H1 (cell line): Measurements from ENCODE around the gene THG1L. TPM values are rescaled to one million over a fixed set of nuclear protein-coding genes. Genes with fewer than 3 reads are reported as not detected.

ENCODE experiments used
- CTCF ChIA-PET: fragments of 300-600 bp; sonication (Branson Sonifier 250); formaldehyde crosslinking; loops from one replicate; lab custom pipeline; 2021; ENCODE audit not compliant: partially characterized antibody; lab: Charles Lee
- POLR2A ChIA-PET: fragments of 300-600 bp; sonication (Branson Sonifier 250); formaldehyde crosslinking; loops from one replicate; lab custom pipeline; 2021; ENCODE audit warnings: inconsistent platforms; ENCODE audit not compliant: partially characterized antibody; lab: Charles Lee
- DNase-seq, 2 experiments: peaks; one replicate each; pipeline versions ENCODE4 v3.0.0 to v3.0.0-alpha.2; 2010 to 2022; ENCODE audit warnings: low spot score in 2 of 2, low read depth in 1 of 2, mixed read lengths in 1 of 2
- FAIRE-seq: peaks from 2 replicates; lab custom pipeline; 2011; peaks lifted over from hg19 to GRCh38; lab: Jason Lieb, UNC
- H2AFZ ChIP-seq: 2 replicates; pipeline ENCODE4 v1.8.1; 2012; ENCODE audit warnings: low read length, inconsistent platforms
- H2AK5ac ChIP-seq: 2 replicates; pipeline ENCODE4 v1.6.1; 2013; ENCODE audit warnings: low read depth, low read length
- H2BK120ac ChIP-seq: replicated peaks from 2 replicates; pipeline ENCODE3; 2013; ENCODE audit warnings: low read depth, low read length, inconsistent platforms
- H2BK12ac ChIP-seq: 2 replicates; pipeline ENCODE4 v1.6.1; 2013; ENCODE audit warnings: low read depth, low read length
- H2BK15ac ChIP-seq: 2 replicates; pipeline ENCODE4 v1.6.1; 2013; ENCODE audit warnings: low read length
- H2BK20ac ChIP-seq: 2 replicates; pipeline ENCODE4 v1.6.1; 2013; ENCODE audit warnings: low read length
- H2BK5ac ChIP-seq: 2 replicates; pipeline ENCODE4 v1.6.1; 2013; ENCODE audit warnings: low read depth, low read length
- H3K14ac ChIP-seq: 2 replicates; pipeline ENCODE4 v1.6.1; 2013; ENCODE audit warnings: inconsistent platforms; ENCODE audit not compliant: insufficient read length
- H3K18ac ChIP-seq: 2 replicates; pipeline ENCODE4 v1.6.1; 2013; ENCODE audit warnings: low read length; ENCODE audit errors: extremely low read depth
- H3K23ac ChIP-seq: 2 replicates; pipeline ENCODE4 v1.6.1; 2013; ENCODE audit warnings: inconsistent platforms; ENCODE audit not compliant: insufficient read length
- H3K23me2 ChIP-seq: 2 replicates; pipeline ENCODE4 v1.6.1; 2013; ENCODE audit warnings: low read depth, low read length
- H3K27ac ChIP-seq: 2 replicates; pipeline ENCODE4 v1.6.1; 2011; ENCODE audit warnings: low read depth, low read length, inconsistent platforms
- H3K27me3 ChIP-seq, 4 experiments: replicated peaks in 1 of 4; 1 replicate in 1 of 4; 2 replicates in 3 of 4; pipeline versions ENCODE4 v1.6.1 to v1.8.1; 2011 to 2013; ENCODE audit warnings: low read length in 3 of 4, mild to moderate bottlenecking in 3 of 4, inconsistent platforms in 2 of 4, mixed read lengths in 2 of 4, moderate library complexity in 1 of 4; ENCODE audit not compliant: control insufficient read depth in 3 of 4, insufficient read depth in 3 of 4; ENCODE audit errors: extremely low read depth in 1 of 4
- H3K36me3 ChIP-seq, 4 experiments: 2 replicates each; pipeline versions ENCODE4 v1.6.1 to v1.8.1; 2011 to 2013; ENCODE audit warnings: mild to moderate bottlenecking in 4 of 4, low read length in 3 of 4, moderate library complexity in 2 of 4, control low read depth in 1 of 4, inconsistent platforms in 1 of 4; ENCODE audit not compliant: insufficient read depth in 4 of 4, control insufficient read depth in 2 of 4
- H3K4ac ChIP-seq: replicated peaks from 2 replicates; pipeline ENCODE3; 2013; ENCODE audit warnings: low read length, low read depth, mixed read lengths, inconsistent platforms; ENCODE audit not compliant: insufficient read length
- H3K4me1 ChIP-seq, 4 experiments: replicated peaks in 1 of 4; 1 replicate in 1 of 4; 2 replicates in 3 of 4; pipeline versions ENCODE4 v1.6.1 to v1.8.1; 2011 to 2013; ENCODE audit warnings: low read length in 3 of 4, inconsistent platforms in 2 of 4, mixed read lengths in 1 of 4; ENCODE audit not compliant: insufficient read depth in 4 of 4, control insufficient read depth in 3 of 4
- H3K4me2 ChIP-seq, 2 experiments: 2 replicates each; pipeline versions ENCODE4 v1.6.1 to v1.8.1; 2011 to 2013; ENCODE audit warnings: low read depth in 2 of 2, low read length in 2 of 2, control low read depth in 1 of 2, inconsistent platforms in 1 of 2, mild to moderate bottlenecking in 1 of 2; ENCODE audit not compliant: insufficient read depth in 1 of 2
- H3K4me3 ChIP-seq, 4 experiments: fragments of 200-600, 300-600 bp in 1 of 4; sonication (generic), shearing (Covaris generic), sonication (Bioruptor Twin) in 1 of 4; 2 replicates each; pipeline versions ENCODE4 v1.5.1 to v1.8.1; 2011 to 2016; ENCODE audit warnings: low read length in 4 of 4, low read depth in 3 of 4, control low read depth in 2 of 4, inconsistent platforms in 2 of 4, mild to moderate bottlenecking in 2 of 4, mixed read lengths in 1 of 4, moderate library complexity in 1 of 4; ENCODE audit not compliant: insufficient read depth in 2 of 4; ENCODE audit errors: extremely low read depth in 1 of 4
- H3K56ac ChIP-seq: replicated peaks from 2 replicates; pipeline ENCODE3; 2013; ENCODE audit warnings: low read depth, mild to moderate bottlenecking, mixed read lengths, low read length, inconsistent platforms; ENCODE audit not compliant: insufficient read length
- H3K79me1 ChIP-seq: 2 replicates; pipeline ENCODE4 v1.6.1; 2013; ENCODE audit warnings: low read depth, low read length, control low read depth
- H3K79me2 ChIP-seq, 2 experiments: 2 replicates each; pipeline versions ENCODE4 v1.6.1 to v1.8.1; 2012 to 2013; ENCODE audit warnings: low read length in 2 of 2, mild to moderate bottlenecking in 2 of 2, inconsistent platforms in 1 of 2; ENCODE audit not compliant: insufficient read depth in 2 of 2, control insufficient read depth in 1 of 2
- H3K9ac ChIP-seq, 4 experiments: replicated peaks in 1 of 4; 1 replicate in 1 of 4; 2 replicates in 3 of 4; pipeline versions ENCODE4 v1.6.1 to v1.8.1; 2011 to 2013; ENCODE audit warnings: low read depth in 3 of 4, low read length in 3 of 4, control low read depth in 2 of 4, mild to moderate bottlenecking in 2 of 4, moderate library complexity in 2 of 4, inconsistent platforms in 1 of 4; ENCODE audit errors: extremely low read depth in 1 of 4
- H3K9me3 ChIP-seq, 2 experiments: 2 replicates each; pipeline versions ENCODE4 v1.6.1 to v1.8.1; 2012 to 2013; ENCODE audit warnings: mild to moderate bottlenecking in 2 of 2, moderate library complexity in 2 of 2, control low read depth in 1 of 2, inconsistent platforms in 1 of 2, low read depth in 1 of 2, low read length in 1 of 2, mixed read lengths in 1 of 2; ENCODE audit not compliant: insufficient read depth in 2 of 2
- H4K20me1 ChIP-seq, 2 experiments: replicated peaks in 1 of 2; 2 replicates each; pipeline versions ENCODE3 to v1.8.1; 2011 to 2013; ENCODE audit warnings: inconsistent platforms in 2 of 2, low read length in 2 of 2, mild to moderate bottlenecking in 1 of 2; ENCODE audit not compliant: insufficient read depth in 2 of 2, control insufficient read depth in 1 of 2
- H4K5ac ChIP-seq: 2 replicates; pipeline ENCODE4 v1.6.1; 2013; ENCODE audit warnings: low read length, low read depth, mixed read lengths, inconsistent platforms; ENCODE audit not compliant: insufficient read length
- H4K8ac ChIP-seq: 2 replicates; pipeline ENCODE4 v1.8.0; 2013; ENCODE audit warnings: mild to moderate bottlenecking, moderate library complexity, low read length, inconsistent platforms; ENCODE audit not compliant: insufficient read depth; ENCODE audit errors: extremely low read depth
- H4K91ac ChIP-seq: replicated peaks from 2 replicates; pipeline ENCODE3; 2013; ENCODE audit warnings: low read length, mixed read lengths, inconsistent platforms; ENCODE audit not compliant: insufficient read length
- KDM4A ChIP-seq: IDR thresholded peaks from one replicate; pipeline ENCODE4 v1.7.1; 2012; ENCODE audit warnings: low read depth, mild to moderate bottlenecking, moderate library complexity, low read length, inconsistent platforms; ENCODE audit not compliant: severe bottlenecking
- NRF1 ChIP-seq: IDR thresholded peaks from 2 replicates; pipeline ENCODE4 v1.6.1; 2011; ENCODE audit warnings: mild to moderate bottlenecking, low read depth, low read length, improper control_type of control experiment
- POLR2AphosphoS5 ChIP-seq: IDR thresholded peaks from 2 replicates; pipeline ENCODE4 v1.6.1; 2011; ENCODE audit warnings: low read depth, low read length
- RAD21 ChIP-seq, 2 experiments: IDR thresholded peaks in 1 of 2; conservative IDR thresholded peaks in 1 of 2; 2 replicates each; pipeline ENCODE4 v1.6.1; 2011; ENCODE audit warnings: low read depth in 2 of 2, low read length in 2 of 2, improper control_type of control experiment in 1 of 2, inconsistent platforms in 1 of 2, mild to moderate bottlenecking in 1 of 2, moderate library complexity in 1 of 2
- SIX5 ChIP-seq: IDR thresholded peaks from 2 replicates; pipeline ENCODE4 v1.6.1; 2011; ENCODE audit warnings: mild to moderate bottlenecking, low read depth, low read length
- polyA plus RNA-seq, 7 experiments: library from polyadenylated mRNA; depleted of rRNA in 3 of 7; stranded (reverse) in 5 of 7; unstranded in 2 of 7; fragments of >200 nt in 5 of 7; fragments of 200-250 nt in 2 of 7; gene quantifications; 1 replicate in 5 of 7; 2 replicates in 1 of 7; 4 replicates in 1 of 7; pipeline versions ENCODE4 v1.2.1 to v1.2.3, GENCODE V29; 2011 to 2013; ENCODE audit warnings: missing spikeins in 2 of 7, mixed read lengths in 2 of 7
- total RNA-seq: library from RNA; stranded (reverse); fragmentation: NEBNext Ultra II Directional; extraction: Animal tissue kit (Norgen Biotek cat#: 25700); gene quantifications from 2 replicates; pipeline ENCODE4 v1.2.1, GENCODE V29; 2021
- TF ChIP-seq, protein P1 (sequence below): IDR thresholded peaks from 2 replicates; pipeline ENCODE4 v1.6.1; 2012; ENCODE audit warnings: inconsistent platforms

THG1L gene
- total and polyA plus RNA-seq, 2 of the 8 experiments (the other 6 are each of a cell fraction or from before 2014, with no cell fraction given), result 8.1 to 12.4 TPM

DNA sequence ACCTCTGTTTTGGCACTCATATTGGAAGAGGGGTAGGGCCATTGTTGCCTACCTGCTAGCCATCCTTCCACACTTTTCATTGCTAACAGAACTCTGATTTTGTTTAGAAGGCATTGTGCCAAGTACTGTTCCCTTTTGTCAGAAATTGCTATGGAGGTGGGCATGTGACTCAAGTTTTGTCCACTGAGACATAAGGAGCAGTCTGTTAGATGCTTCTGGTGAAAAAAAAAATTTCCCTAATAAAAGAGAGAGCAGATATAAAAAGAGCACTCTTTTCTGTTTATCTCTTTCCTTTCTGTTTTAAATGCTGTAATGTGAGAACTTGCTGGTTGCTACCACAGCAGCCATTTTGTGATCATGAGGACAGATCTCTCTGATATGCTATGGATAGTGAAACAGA lies 21.9 kb upstream of the THG1L start:
- Histone ChIP-seq H3K9ac (no peak overlapping the region; a peak in 1 of 7 replicates), H3K4me2 (no peak overlapping the region), H3K18ac (no peak overlapping the region), H3K14ac (no peak overlapping the region), H3K27ac (no peak overlapping the region), H3K4ac (no peak overlapping the region), H3K79me2 (no peaks in the 10 kb centered on the region), H4K8ac (no peak overlapping the region), H3K23me2 (no peaks in the 10 kb centered on the region), H2BK5ac (no peak overlapping the region), H3K23ac (no peak overlapping the region), H3K79me1 (no peaks in the 10 kb centered on the region), H4K91ac (no peak overlapping the region), H2AFZ (no peak overlapping the region), H2BK15ac (no peak overlapping the region), H4K20me1 (no peaks in the 10 kb centered on the region), H3K56ac (no peak overlapping the region), H3K4me3 (no peak overlapping the region), H4K5ac (no peak overlapping the region), H3K27me3 (no peaks in the 10 kb centered on the region), H3K4me1 (no peaks in the 10 kb centered on the region), H2BK12ac (no peak overlapping the region), H3K9me3 (no peaks in the 10 kb centered on the region), H3K36me3 (no peaks in the 10 kb centered on the region), H2BK20ac (no peak overlapping the region), H2BK120ac (no peak overlapping the region), H2AK5ac (no peak overlapping the region)
- POLR2A ChIA-PET, result no interaction called here
- CTCF ChIA-PET, result interaction anchor here (1.5 kb wide), 1 partner anchor 9 kb away, joined by 5 read pairs; no protein-coding TSS in a partner anchor
- FAIRE-seq (no peak), DNase-seq (no peak)
- TF ChIP-seq KDM4A (no peak), SIX5 (no peak), NRF1 (no peak), RAD21 (IDR thresholded peaks at IDR 0.05 in 1 of 2, conservative IDR thresholded peaks at IDR 0.05 in 1 of 2; ENCODE audit: low read depth in 2 of 2, low read length in 2 of 2) (no peak), POLR2AphosphoS5 (no peak)
- TF ChIP-seq, protein P1, sequence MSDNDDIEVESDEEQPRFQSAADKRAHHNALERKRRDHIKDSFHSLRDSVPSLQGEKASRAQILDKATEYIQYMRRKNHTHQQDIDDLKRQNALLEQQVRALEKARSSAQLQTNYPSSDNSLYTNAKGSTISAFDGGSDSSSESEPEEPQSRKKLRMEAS, result no peak
